SU-DHL-6 (cell line): Measurements from ENCODE around the gene HSD3B7.

Experiments used
- CTCF ChIP-seq: fragments of 200-600 bp; sonication (generic); IDR thresholded peaks from one replicate; pipeline ENCODE4 v1.5.1; 2017; ENCODE audit warnings: antibody characterized with exemption, mild to moderate bottlenecking, low read length, moderate library complexity; ENCODE audit not compliant: insufficient read depth, poor library complexity, severe bottlenecking
- EZH2phosphoT487 ChIP-seq: fragments of 200-600 bp; sonication (generic), shearing (Covaris generic); conservative IDR thresholded peaks from 2 replicates; pipeline ENCODE4 v1.6.1; 2018; ENCODE audit warnings: mild to moderate bottlenecking, antibody characterized with exemption, low read length, moderate library complexity, mixed read lengths

GRCh38 chr16:30961384-30961783, 23.6 kb upstream of the HSD3B7 start:
- TF ChIP-seq CTCF (no peak), EZH2phosphoT487 (no peak)
